Measurements from ENCODE around the gene HIVEP3.

DNA sequence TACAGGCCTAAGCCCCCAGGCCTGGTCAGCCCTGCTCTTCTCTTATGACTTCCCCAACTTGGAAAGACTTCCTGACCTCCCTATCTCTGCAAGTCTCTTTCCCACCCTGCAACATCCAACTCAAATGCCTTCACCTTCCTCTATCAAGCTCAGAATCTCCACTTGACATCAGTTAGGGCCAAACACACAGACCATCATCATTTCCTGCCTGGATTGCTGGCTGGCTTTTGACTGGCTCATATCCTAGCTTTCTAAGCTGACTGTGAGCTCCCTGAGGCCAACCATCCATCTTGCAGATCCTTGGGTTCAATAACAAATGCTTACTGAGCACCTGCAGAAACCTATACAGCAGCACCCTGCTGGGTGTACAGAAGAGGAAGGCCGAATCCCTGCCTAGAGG, 296.9 kb downstream of the HIVEP3 start:
- TF ChIP-seq NFIC (IDR thresholded peaks at IDR 0.05) (no peak), TCF12 (IDR thresholded peaks at IDR 0.05; ENCODE audit: low read depth) (no peak), EGR1 (IDR thresholded peaks at IDR 0.05) (no peak), EP300 (IDR thresholded peaks at IDR 0.05; ENCODE audit: borderline replicate concordance) (no peak), TAF1 (IDR thresholded peaks at IDR 0.05; ENCODE audit: low read depth) (no peak), YY1 (IDR thresholded peaks at IDR 0.05; ENCODE audit: low read depth) (no peak)
- TF ChIP-seq, protein P1, sequence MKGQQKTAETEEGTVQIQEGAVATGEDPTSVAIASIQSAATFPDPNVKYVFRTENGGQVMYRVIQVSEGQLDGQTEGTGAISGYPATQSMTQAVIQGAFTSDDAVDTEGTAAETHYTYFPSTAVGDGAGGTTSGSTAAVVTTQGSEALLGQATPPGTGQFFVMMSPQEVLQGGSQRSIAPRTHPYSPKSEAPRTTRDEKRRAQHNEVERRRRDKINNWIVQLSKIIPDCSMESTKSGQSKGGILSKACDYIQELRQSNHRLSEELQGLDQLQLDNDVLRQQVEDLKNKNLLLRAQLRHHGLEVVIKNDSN (IDR thresholded peaks at IDR 0.05), result no peak
- TF ChIP-seq, protein P2, sequence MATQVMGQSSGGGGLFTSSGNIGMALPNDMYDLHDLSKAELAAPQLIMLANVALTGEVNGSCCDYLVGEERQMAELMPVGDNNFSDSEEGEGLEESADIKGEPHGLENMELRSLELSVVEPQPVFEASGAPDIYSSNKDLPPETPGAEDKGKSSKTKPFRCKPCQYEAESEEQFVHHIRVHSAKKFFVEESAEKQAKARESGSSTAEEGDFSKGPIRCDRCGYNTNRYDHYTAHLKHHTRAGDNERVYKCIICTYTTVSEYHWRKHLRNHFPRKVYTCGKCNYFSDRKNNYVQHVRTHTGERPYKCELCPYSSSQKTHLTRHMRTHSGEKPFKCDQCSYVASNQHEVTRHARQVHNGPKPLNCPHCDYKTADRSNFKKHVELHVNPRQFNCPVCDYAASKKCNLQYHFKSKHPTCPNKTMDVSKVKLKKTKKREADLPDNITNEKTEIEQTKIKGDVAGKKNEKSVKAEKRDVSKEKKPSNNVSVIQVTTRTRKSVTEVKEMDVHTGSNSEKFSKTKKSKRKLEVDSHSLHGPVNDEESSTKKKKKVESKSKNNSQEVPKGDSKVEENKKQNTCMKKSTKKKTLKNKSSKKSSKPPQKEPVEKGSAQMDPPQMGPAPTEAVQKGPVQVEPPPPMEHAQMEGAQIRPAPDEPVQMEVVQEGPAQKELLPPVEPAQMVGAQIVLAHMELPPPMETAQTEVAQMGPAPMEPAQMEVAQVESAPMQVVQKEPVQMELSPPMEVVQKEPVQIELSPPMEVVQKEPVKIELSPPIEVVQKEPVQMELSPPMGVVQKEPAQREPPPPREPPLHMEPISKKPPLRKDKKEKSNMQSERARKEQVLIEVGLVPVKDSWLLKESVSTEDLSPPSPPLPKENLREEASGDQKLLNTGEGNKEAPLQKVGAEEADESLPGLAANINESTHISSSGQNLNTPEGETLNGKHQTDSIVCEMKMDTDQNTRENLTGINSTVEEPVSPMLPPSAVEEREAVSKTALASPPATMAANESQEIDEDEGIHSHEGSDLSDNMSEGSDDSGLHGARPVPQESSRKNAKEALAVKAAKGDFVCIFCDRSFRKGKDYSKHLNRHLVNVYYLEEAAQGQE (IDR thresholded peaks at IDR 0.05; ENCODE audit: low read depth), result no peak
